Measurements from ENCODE around the gene SLPI. TPM values are rescaled to one million over a fixed set of nuclear protein-coding genes. Genes with fewer than 3 reads are reported as not detected.

The SLPI gene
- total and polyA plus RNA-seq, 7 donors = 5.7 to 723 (median 204) TPM

- Histone ChIP-seq H3K27ac (no peak overlapping the region), H3K4me1 (no peaks in the 10 kb centered on the region), H3K27me3 (ENCODE audit: insufficient read depth in 3 of 3, low read length in 2 of 3) (no peaks in the 10 kb centered on the region), H3K9me3 (no peaks in the 10 kb centered on the region), H3K4me3 (no peak overlapping the region), H3K36me3 (ENCODE audit: insufficient read depth in 1 of 2, low read depth in 1 of 2) (no peaks in the 10 kb centered on the region)
- TF ChIP-seq, protein P1, sequence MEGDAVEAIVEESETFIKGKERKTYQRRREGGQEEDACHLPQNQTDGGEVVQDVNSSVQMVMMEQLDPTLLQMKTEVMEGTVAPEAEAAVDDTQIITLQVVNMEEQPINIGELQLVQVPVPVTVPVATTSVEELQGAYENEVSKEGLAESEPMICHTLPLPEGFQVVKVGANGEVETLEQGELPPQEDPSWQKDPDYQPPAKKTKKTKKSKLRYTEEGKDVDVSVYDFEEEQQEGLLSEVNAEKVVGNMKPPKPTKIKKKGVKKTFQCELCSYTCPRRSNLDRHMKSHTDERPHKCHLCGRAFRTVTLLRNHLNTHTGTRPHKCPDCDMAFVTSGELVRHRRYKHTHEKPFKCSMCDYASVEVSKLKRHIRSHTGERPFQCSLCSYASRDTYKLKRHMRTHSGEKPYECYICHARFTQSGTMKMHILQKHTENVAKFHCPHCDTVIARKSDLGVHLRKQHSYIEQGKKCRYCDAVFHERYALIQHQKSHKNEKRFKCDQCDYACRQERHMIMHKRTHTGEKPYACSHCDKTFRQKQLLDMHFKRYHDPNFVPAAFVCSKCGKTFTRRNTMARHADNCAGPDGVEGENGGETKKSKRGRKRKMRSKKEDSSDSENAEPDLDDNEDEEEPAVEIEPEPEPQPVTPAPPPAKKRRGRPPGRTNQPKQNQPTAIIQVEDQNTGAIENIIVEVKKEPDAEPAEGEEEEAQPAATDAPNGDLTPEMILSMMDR (IDR thresholded peaks at IDR 0.05) = no peak
- no peak for ATAC-seq
- intact Hi-C loops (cut with DNase I) = no loop called here
- 69 to 74% (median 69%) methylated on average over 3 of the region's 3 CpGs for WGBS, 3 donors
- no peak for DNase-seq
These were observed 14.7 kb upstream of the SLPI start for GRCh38 chr20:45269056-45269455.

- ATAC-seq (no peak), DNase-seq (no peak)
- Histone ChIP-seq H3K27ac (no peak overlapping the region), H3K27me3 (ENCODE audit: insufficient read depth in 3 of 3, low read length in 2 of 3) (no peaks in the 10 kb centered on the region), H3K9me3 (no peaks in the 10 kb centered on the region), H3K4me3 (no peak overlapping the region), H3K4me1 (no peaks in the 10 kb centered on the region), H3K36me3 (ENCODE audit: insufficient read depth in 1 of 2, low read depth in 1 of 2) (no peaks in the 10 kb centered on the region)
- 65 to 73% (median 69%) methylated on average over 3 of the region's 3 CpGs for WGBS, 3 donors
- TF ChIP-seq, protein P1 (IDR thresholded peaks at IDR 0.05) = no peak
- intact Hi-C loops (cut with DNase I) = no loop called here
These were observed 14.2 kb upstream of the SLPI start for GRCh38 chr20:45268531-45268930.

DNA sequence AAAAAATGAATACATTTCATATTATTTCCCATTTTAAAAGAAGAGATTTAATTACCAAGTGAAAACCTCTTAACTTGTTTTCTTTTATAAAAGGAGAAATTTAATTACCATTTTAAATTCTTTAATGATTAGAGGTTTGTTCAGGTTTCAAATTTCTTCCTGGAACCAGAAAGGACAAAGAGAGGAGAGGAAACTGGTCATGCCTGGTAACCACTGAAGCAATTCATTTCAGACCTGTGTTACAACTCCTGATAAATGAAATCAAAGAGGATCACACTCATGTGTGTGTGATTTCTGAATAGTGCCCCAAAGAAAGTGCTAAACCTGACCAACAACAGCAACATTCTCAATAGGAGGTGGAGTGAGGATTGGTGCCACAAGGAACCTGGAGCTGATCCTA is 12.6 kb upstream of the SLPI start:
- H3K27ac ChIP-seq = no peak overlapping the region
- DNase-seq (no peak), ATAC-seq (no peak)
- H3K27me3 ChIP-seq (ENCODE audit: insufficient read depth in 3 of 3, low read length in 2 of 3) = no peaks in the 10 kb centered on the region
- intact Hi-C loops (cut with DNase I) = no loop called here
- H3K36me3 ChIP-seq (ENCODE audit: insufficient read depth in 1 of 2, low read depth in 1 of 2) = no peaks in the 10 kb centered on the region
- TF ChIP-seq, protein P1 (IDR thresholded peaks at IDR 0.05) = no peak
- no peaks in the 10 kb centered on the region for H3K4me1 ChIP-seq
- H3K4me3 ChIP-seq = no peak overlapping the region
- no peaks in the 10 kb centered on the region for H3K9me3 ChIP-seq

DNA sequence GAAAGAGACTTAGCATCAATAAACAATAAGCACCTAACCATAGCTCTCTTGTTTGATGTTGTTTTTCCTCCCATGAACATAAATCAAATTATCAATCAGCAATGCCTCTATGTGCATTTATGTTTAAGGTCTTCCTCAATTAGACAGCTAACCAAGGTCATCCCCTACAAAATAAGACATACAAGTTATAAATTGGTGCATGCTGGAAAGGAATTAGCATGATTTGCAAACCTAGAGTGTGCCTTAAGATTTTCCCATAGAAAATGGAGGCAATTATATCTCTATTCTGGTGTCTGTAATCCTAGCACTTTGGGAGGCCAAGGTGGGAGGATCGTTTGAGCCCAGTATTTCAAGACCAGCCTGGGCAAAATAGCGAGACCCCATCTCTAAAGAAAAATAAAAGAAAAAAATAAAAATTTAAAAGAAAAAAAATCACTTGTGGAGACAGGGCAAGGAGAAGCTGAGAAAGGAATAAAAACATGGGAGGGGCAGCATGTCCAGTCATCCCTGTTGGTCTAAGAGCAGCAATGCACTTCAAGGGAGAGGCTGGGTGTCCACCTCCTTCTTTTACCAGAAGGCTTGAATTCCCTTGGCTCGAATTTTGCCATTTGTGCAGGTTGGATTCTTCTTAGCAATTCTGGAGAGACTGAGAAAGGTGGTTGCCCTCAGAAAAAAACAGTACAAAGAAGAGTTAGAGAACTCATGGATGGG is 9.3 kb upstream of the SLPI start:
- ATAC-seq (no peak), DNase-seq (no peak)
- Histone ChIP-seq H3K27ac (no peak overlapping the region), H3K9me3 (no peaks in the 10 kb centered on the region), H3K4me1 (no peaks in the 10 kb centered on the region), H3K4me3 (no peak overlapping the region), H3K27me3 (ENCODE audit: insufficient read depth in 3 of 3, low read length in 2 of 3) (peaks cover 0 to 2% (median 0%) of the 10 kb centered on the region in 3 donors), H3K36me3 (ENCODE audit: insufficient read depth in 1 of 2, low read depth in 1 of 2) (no peaks in the 10 kb centered on the region)
- 72 to 74% (median 73%) methylated on average over 3 of the region's 3 CpGs for WGBS, 3 donors
- intact Hi-C loops (cut with DNase I) = no loop called here
- TF ChIP-seq, protein P1 (IDR thresholded peaks at IDR 0.05) = no peak

DNA sequence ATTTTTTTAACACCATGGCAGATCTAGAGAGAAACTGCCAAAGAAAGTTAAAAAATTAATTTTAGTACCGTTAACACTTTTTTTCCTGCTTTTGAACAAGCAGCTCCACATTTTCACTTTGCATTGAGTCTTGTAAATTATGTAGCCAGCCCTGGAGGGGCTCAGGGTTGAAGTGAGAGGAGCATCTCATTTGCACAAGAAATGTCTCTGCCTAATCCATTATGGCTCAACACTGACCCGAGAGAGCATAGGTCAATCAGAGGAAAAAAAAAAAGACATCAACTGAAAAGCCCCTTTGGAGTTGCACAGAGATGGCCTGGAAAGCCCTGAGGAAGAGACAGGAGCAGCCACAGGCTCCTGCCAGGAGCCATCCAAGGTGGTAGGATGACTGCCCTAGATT is 4.3 kb upstream of the SLPI start:
- Histone ChIP-seq H3K9me3 (no peaks in the 10 kb centered on the region), H3K27me3 (ENCODE audit: insufficient read depth in 3 of 3, low read length in 2 of 3) (peaks cover 0 to 4% (median 0%) of the 10 kb centered on the region in 3 donors), H3K27ac (no peak overlapping the region), H3K4me3 (no peak overlapping the region), H3K36me3 (ENCODE audit: insufficient read depth in 1 of 2, low read depth in 1 of 2) (no peaks in the 10 kb centered on the region), H3K4me1 (peaks cover 12% of the 10 kb centered on the region)
- ATAC-seq = no peak
- intact Hi-C loops (cut with DNase I) = no loop called here
- no peak for DNase-seq
- WGBS, 3 donors = 33 to 34% (median 33%) methylated on average over 2 of the region's 2 CpGs
- TF ChIP-seq, protein P1 (IDR thresholded peaks at IDR 0.05) = no peak

Measured in psoas muscle (tissue), 8 donors.